Memory B cell (primary cell): ENCODE data around the gene CACNA2D3.
A peak's percentile ranks its signal among the peaks of the same experiment; 100 is the strongest.

Experiments used
- ATAC-seq: fragments of 150-1000 bp; cut with Tn5 transposase; 2 replicates; pipeline ENCODE4 v1.10.0; 2021; ENCODE audit warnings: low read depth, mild to moderate bottlenecking, moderate library complexity
- DNase-seq, 2 donors: peaks; one replicate each; pipeline ENCODE4 v3.0.0; 2022; ENCODE audit warnings: low spot score in 2 of 2
- H3K27ac Mint-ChIP-seq: one replicate; pipeline ENCODE4 v1.8.0; 2022; ENCODE audit warnings: mild to moderate bottlenecking, moderate library complexity, mixed read lengths
- H3K27me3 Mint-ChIP-seq: one replicate; pipeline ENCODE4 v1.8.0; 2022; ENCODE audit warnings: mixed read lengths
- H3K36me3 Mint-ChIP-seq: one replicate; pipeline ENCODE4 v1.8.0; 2022; ENCODE audit warnings: mild to moderate bottlenecking, mixed read lengths
- H3K4me1 Mint-ChIP-seq: one replicate; pipeline ENCODE4 v1.8.0; 2022; ENCODE audit warnings: mixed read lengths
- H3K4me3 Mint-ChIP-seq: one replicate; pipeline ENCODE4 v1.8.0; 2022; ENCODE audit warnings: mild to moderate bottlenecking, moderate library complexity, mixed read lengths
- H3K9me3 Mint-ChIP-seq: one replicate; pipeline ENCODE4 v1.8.0; 2022; ENCODE audit warnings: mixed read lengths

CACNA2D3 gene

GRCh38 chr3:55013145-55013925, 891.0 kb downstream of the CACNA2D3 start:
- H3K27ac Mint-ChIP-seq = no peak overlapping the region
- ATAC-seq = no peak
- no peaks in the 10 kb centered on the region for H3K27me3 Mint-ChIP-seq
- H3K4me1 Mint-ChIP-seq = no peaks in the 10 kb centered on the region
- no peak for DNase-seq
- H3K4me3 Mint-ChIP-seq = no peak overlapping the region
- peaks cover 4% of the 10 kb centered on the region for H3K9me3 Mint-ChIP-seq
- no peaks in the 10 kb centered on the region for H3K36me3 Mint-ChIP-seq

GRCh38 chr3:55014081-55014480, 891.7 kb downstream of the CACNA2D3 start:
- ATAC-seq (no peak), DNase-seq (no peak)
- H3K27ac Mint-ChIP-seq = no peak overlapping the region
- no peaks in the 10 kb centered on the region for H3K36me3 Mint-ChIP-seq
- H3K4me1 Mint-ChIP-seq = no peaks in the 10 kb centered on the region
- H3K9me3 Mint-ChIP-seq = peaks cover 4% of the 10 kb centered on the region
- H3K27me3 Mint-ChIP-seq = no peaks in the 10 kb centered on the region
- H3K4me3 Mint-ChIP-seq = no peak overlapping the region

GRCh38 chr3:55014906-55015305, 892.6 kb downstream of the CACNA2D3 start:
- H3K9me3 Mint-ChIP-seq = peaks cover 4% of the 10 kb centered on the region
- ATAC-seq (no peak), DNase-seq (no peak)
- no peaks in the 10 kb centered on the region for H3K27me3 Mint-ChIP-seq
- H3K27ac Mint-ChIP-seq = no peak overlapping the region
- H3K4me1 Mint-ChIP-seq = no peaks in the 10 kb centered on the region
- no peaks in the 10 kb centered on the region for H3K36me3 Mint-ChIP-seq
- no peak overlapping the region for H3K4me3 Mint-ChIP-seq

- DNase-seq = no peak
- Mint-ChIP-seq H3K27ac (no peak overlapping the region), H3K4me3 (no peak overlapping the region), H3K27me3 (no peaks in the 10 kb centered on the region), H3K36me3 (no peaks in the 10 kb centered on the region), H3K9me3 (peaks cover 4% of the 10 kb centered on the region), H3K4me1 (no peaks in the 10 kb centered on the region)
- ATAC-seq = no peak
Observed at GRCh38 chr3:55017876-55018275, 895.5 kb downstream of the CACNA2D3 start.

- Mint-ChIP-seq H3K4me3 (no peak overlapping the region), H3K36me3 (no peaks in the 10 kb centered on the region), H3K27ac (no peak overlapping the region), H3K4me1 (no peaks in the 10 kb centered on the region), H3K9me3 (peaks cover 7% of the 10 kb centered on the region), H3K27me3 (no peaks in the 10 kb centered on the region)
- DNase-seq (no peak), ATAC-seq (no peak)
Observed at GRCh38 chr3:55030938-55031337, 908.6 kb downstream of the CACNA2D3 start.

- DNase-seq (no peak), ATAC-seq (no peak)
- Mint-ChIP-seq H3K27me3 (no peaks in the 10 kb centered on the region), H3K4me1 (no peaks in the 10 kb centered on the region), H3K36me3 (no peaks in the 10 kb centered on the region), H3K4me3 (no peak overlapping the region), H3K9me3 (peaks cover 1% of the 10 kb centered on the region), H3K27ac (no peak overlapping the region)
Observed at GRCh38 chr3:55036883-55037577, 914.7 kb downstream of the CACNA2D3 start.

GRCh38 chr3:55042591-55042990, 920.2 kb downstream of the CACNA2D3 start:
- H3K4me1 Mint-ChIP-seq = no peaks in the 10 kb centered on the region
- H3K27me3 Mint-ChIP-seq = no peaks in the 10 kb centered on the region
- H3K36me3 Mint-ChIP-seq = no peaks in the 10 kb centered on the region
- ATAC-seq (no peak), DNase-seq (no peak)
- peaks cover 1% of the 10 kb centered on the region for H3K9me3 Mint-ChIP-seq
- H3K27ac Mint-ChIP-seq = peak overlapping the region; percentile 18
- no peak overlapping the region for H3K4me3 Mint-ChIP-seq

- Mint-ChIP-seq H3K36me3 (no peaks in the 10 kb centered on the region), H3K4me1 (no peaks in the 10 kb centered on the region), H3K27ac (no peak overlapping the region), H3K27me3 (no peaks in the 10 kb centered on the region), H3K4me3 (no peak overlapping the region), H3K9me3 (peaks cover 3% of the 10 kb centered on the region)
- DNase-seq (no peak), ATAC-seq (no peak)
Observed at GRCh38 chr3:55044486-55044885, 922.1 kb downstream of the CACNA2D3 start.

GRCh38 chr3:55059027-55059629, 936.8 kb downstream of the CACNA2D3 start:
- ATAC-seq = no peak
- Mint-ChIP-seq H3K27ac (no peak overlapping the region), H3K4me1 (no peaks in the 10 kb centered on the region), H3K36me3 (no peaks in the 10 kb centered on the region), H3K27me3 (no peaks in the 10 kb centered on the region), H3K9me3 (peaks cover 11% of the 10 kb centered on the region), H3K4me3 (no peak overlapping the region)
- DNase-seq = no peak

GRCh38 chr3:55060896-55061719, 938.8 kb downstream of the CACNA2D3 start:
- Mint-ChIP-seq H3K9me3 (peaks cover 6% of the 10 kb centered on the region), H3K4me3 (no peak overlapping the region), H3K27me3 (no peaks in the 10 kb centered on the region), H3K4me1 (no peaks in the 10 kb centered on the region), H3K36me3 (no peaks in the 10 kb centered on the region), H3K27ac (no peak overlapping the region)
- no peak for DNase-seq
- ATAC-seq = no peak

- H3K36me3 Mint-ChIP-seq = no peaks in the 10 kb centered on the region
- no peaks in the 10 kb centered on the region for H3K4me1 Mint-ChIP-seq
- no peak overlapping the region for H3K27ac Mint-ChIP-seq
- no peak overlapping the region for H3K4me3 Mint-ChIP-seq
- no peaks in the 10 kb centered on the region for H3K27me3 Mint-ChIP-seq
- H3K9me3 Mint-ChIP-seq = peaks cover 3% of the 10 kb centered on the region
- no peak for DNase-seq
- ATAC-seq = no peak
Observed at GRCh38 chr3:55061720-55062034, 939.3 kb downstream of the CACNA2D3 start.

GRCh38 chr3:55064164-55064563, 941.8 kb downstream of the CACNA2D3 start:
- Mint-ChIP-seq H3K27me3 (no peaks in the 10 kb centered on the region), H3K27ac (no peak overlapping the region), H3K4me1 (no peaks in the 10 kb centered on the region), H3K36me3 (no peaks in the 10 kb centered on the region), H3K9me3 (peaks cover 2% of the 10 kb centered on the region), H3K4me3 (no peak overlapping the region)
- ATAC-seq = no peak
- DNase-seq = no peak

GRCh38 chr3:55065331-55065730, 943.0 kb downstream of the CACNA2D3 start:
- Mint-ChIP-seq H3K27me3 (no peaks in the 10 kb centered on the region), H3K4me3 (no peak overlapping the region), H3K9me3 (peaks cover 4% of the 10 kb centered on the region), H3K4me1 (no peaks in the 10 kb centered on the region), H3K36me3 (no peaks in the 10 kb centered on the region), H3K27ac (no peak overlapping the region)
- DNase-seq (no peak), ATAC-seq (no peak)

- Mint-ChIP-seq H3K27me3 (no peaks in the 10 kb centered on the region), H3K27ac (no peak overlapping the region), H3K36me3 (no peaks in the 10 kb centered on the region), H3K4me1 (no peaks in the 10 kb centered on the region), H3K9me3 (peaks cover 4% of the 10 kb centered on the region), H3K4me3 (no peak overlapping the region)
- no peak for ATAC-seq
- DNase-seq = no peak
Observed at GRCh38 chr3:55066551-55067047, 944.2 kb downstream of the CACNA2D3 start.
